H1 (cell line): ENCODE measurements around the gene BCL2L13. TPM values are rescaled to one million over a fixed set of nuclear protein-coding genes. Genes with fewer than 3 reads are reported as not detected.

Experiments
- GTF2F1 ChIP-seq: IDR thresholded peaks from 2 replicates; pipeline ENCODE4 v1.6.1; 2012; ENCODE audit warnings: low read depth, low read length, improper control_type of control experiment, borderline replicate concordance
- KDM4A ChIP-seq: IDR thresholded peaks from one replicate; pipeline ENCODE4 v1.7.1; 2012; ENCODE audit warnings: low read depth, mild to moderate bottlenecking, moderate library complexity, low read length, inconsistent platforms; ENCODE audit not compliant: severe bottlenecking
- KDM5A ChIP-seq: fragments of 200-600 bp; IDR thresholded peaks from 2 replicates; pipeline ENCODE4 v1.7.1; 2012; ENCODE audit warnings: mild to moderate bottlenecking, low read length, inconsistent platforms, mixed read lengths
- PHF8 ChIP-seq: fragments of 200-600 bp; sonication (generic); conservative IDR thresholded peaks from 2 replicates; pipeline ENCODE4 v1.7.1; 2012; ENCODE audit warnings: low read depth, mild to moderate bottlenecking, inconsistent platforms, low read length, moderate library complexity
- POLR2A ChIP-seq, 2 experiments: IDR thresholded peaks; 1 replicate in 1 of 2; 2 replicates in 1 of 2; pipeline ENCODE4 v1.6.1; 2011; ENCODE audit warnings: low read depth in 2 of 2, low read length in 2 of 2, mild to moderate bottlenecking in 2 of 2; ENCODE audit errors: control extremely low read depth in 1 of 2
- POU5F1 ChIP-seq: IDR thresholded peaks from 2 replicates; pipeline ENCODE4 v1.6.1; 2011; ENCODE audit warnings: low read depth, mild to moderate bottlenecking, low read length, moderate library complexity
- RFX5 ChIP-seq: IDR thresholded peaks from 2 replicates; pipeline ENCODE4 v1.6.1; 2011; ENCODE audit warnings: low read depth, low read length, improper control_type of control experiment, borderline replicate concordance
- SIN3A ChIP-seq, 2 experiments: IDR thresholded peaks in 1 of 2; conservative IDR thresholded peaks in 1 of 2; 2 replicates each; pipeline ENCODE4 v1.6.1; 2011 to 2012; ENCODE audit warnings: low read length in 2 of 2, improper control_type of control experiment in 1 of 2, low read depth in 1 of 2, mild to moderate bottlenecking in 1 of 2
- TAF7 ChIP-seq: optimal IDR thresholded peaks from 2 replicates; pipeline ENCODE3; 2011; ENCODE audit warnings: low read depth, mild to moderate bottlenecking, inconsistent platforms, low read length, moderate library complexity, borderline replicate concordance
- polyA plus RNA-seq, 7 experiments: library from polyadenylated mRNA; depleted of rRNA in 3 of 7; stranded (reverse) in 5 of 7; unstranded in 2 of 7; fragments of >200 nt in 5 of 7; fragments of 200-250 nt in 2 of 7; gene quantifications; 1 replicate in 5 of 7; 2 replicates in 1 of 7; 4 replicates in 1 of 7; pipeline versions ENCODE4 v1.2.1 to v1.2.3, GENCODE V29; 2011 to 2013; ENCODE audit warnings: missing spikeins in 2 of 7, mixed read lengths in 2 of 7
- total RNA-seq: library from RNA; stranded (reverse); fragmentation: NEBNext Ultra II Directional; extraction: Animal tissue kit (Norgen Biotek cat#: 25700); gene quantifications from 2 replicates; pipeline ENCODE4 v1.2.1, GENCODE V29; 2021
- TF ChIP-seq, protein P1 (sequence below): IDR thresholded peaks from 2 replicates; pipeline ENCODE4 v1.6.1; 2012; ENCODE audit warnings: inconsistent platforms
- TF ChIP-seq, protein P2 (sequence below): IDR thresholded peaks from 2 replicates; pipeline ENCODE4 v1.6.1; 2012; ENCODE audit warnings: low read length, inconsistent platforms
- TF ChIP-seq, protein P3 (sequence below), 3 experiments: IDR thresholded peaks; 1 replicate in 2 of 3; 2 replicates in 1 of 3; pipeline versions ENCODE4 v1.5.1 to v1.6.1; 2011; ENCODE audit warnings: low read length in 3 of 3, mild to moderate bottlenecking in 3 of 3, inconsistent platforms in 2 of 3, low read depth in 1 of 3, moderate library complexity in 1 of 3; ENCODE audit not compliant: insufficient read depth in 1 of 3; ENCODE audit errors: control extremely low read depth in 1 of 3

The BCL2L13 gene
- total and polyA plus RNA-seq, 2 of the 8 experiments (the other 6 are each of a cell fraction or from before 2014, with no cell fraction given) = 20.7 to 35.0 TPM

DNA sequence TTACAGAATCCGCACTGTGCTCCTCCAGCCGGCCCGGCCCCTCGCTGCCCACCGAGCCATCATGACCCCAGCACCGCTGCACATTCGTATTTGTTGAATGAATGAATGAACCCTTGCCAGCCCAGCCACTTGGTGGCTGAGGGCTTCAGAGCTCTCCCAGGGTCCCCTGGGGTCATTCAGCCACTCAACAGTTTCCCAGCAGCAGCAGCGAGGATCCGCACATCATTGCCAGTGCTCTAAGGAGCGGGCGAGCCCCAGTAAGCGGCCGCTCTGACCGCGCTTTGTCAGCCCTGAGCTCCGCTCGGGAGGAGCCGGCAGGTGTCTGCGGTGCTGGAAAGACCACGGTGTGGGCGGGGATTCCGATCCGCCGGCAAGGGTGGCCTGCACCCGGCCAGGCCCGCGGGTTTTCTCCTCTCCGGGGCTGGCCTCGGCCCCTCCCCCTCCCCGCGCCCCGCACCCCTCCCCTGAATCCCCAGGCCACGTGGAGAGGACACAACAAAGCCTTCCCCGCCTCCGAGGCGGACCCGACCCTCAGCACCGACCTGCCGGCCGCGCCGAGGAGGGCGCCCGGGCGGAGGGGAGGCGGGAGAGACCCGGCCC, 135.1 kb downstream of the BCL2L13 start (continued):
- TF ChIP-seq POU5F1 (no peak), PHF8 (peak; percentile 54; the same call in 1 of the 2 replicates), GTF2F1 (no peak), KDM5A (no peak), RFX5 (no peak), SIN3A (conservative IDR thresholded peaks at IDR 0.05 in 1 of 2, IDR thresholded peaks at IDR 0.05 in 1 of 2; ENCODE audit: low read depth in 1 of 2, low read length in 2 of 2) (peak in 1 of 2 experiments; percentile 66; a peak in 2 of 4 replicates), POLR2A (IDR thresholded peaks at IDR 0.05; ENCODE audit: control extremely low read depth in 1 of 2, low read depth in 2 of 2, low read length in 2 of 2) (peak in 1 of 2 experiments; percentile 82; a peak in 2 of 3 replicates), TAF7 (no peak), KDM4A (peak; percentile 40)
- TF ChIP-seq, protein P1, sequence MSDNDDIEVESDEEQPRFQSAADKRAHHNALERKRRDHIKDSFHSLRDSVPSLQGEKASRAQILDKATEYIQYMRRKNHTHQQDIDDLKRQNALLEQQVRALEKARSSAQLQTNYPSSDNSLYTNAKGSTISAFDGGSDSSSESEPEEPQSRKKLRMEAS = peak; percentile 82
- TF ChIP-seq, protein P2, sequence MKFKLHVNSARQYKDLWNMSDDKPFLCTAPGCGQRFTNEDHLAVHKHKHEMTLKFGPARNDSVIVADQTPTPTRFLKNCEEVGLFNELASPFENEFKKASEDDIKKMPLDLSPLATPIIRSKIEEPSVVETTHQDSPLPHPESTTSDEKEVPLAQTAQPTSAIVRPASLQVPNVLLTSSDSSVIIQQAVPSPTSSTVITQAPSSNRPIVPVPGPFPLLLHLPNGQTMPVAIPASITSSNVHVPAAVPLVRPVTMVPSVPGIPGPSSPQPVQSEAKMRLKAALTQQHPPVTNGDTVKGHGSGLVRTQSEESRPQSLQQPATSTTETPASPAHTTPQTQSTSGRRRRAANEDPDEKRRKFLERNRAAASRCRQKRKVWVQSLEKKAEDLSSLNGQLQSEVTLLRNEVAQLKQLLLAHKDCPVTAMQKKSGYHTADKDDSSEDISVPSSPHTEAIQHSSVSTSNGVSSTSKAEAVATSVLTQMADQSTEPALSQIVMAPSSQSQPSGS = no peak
- TF ChIP-seq, protein P3, sequence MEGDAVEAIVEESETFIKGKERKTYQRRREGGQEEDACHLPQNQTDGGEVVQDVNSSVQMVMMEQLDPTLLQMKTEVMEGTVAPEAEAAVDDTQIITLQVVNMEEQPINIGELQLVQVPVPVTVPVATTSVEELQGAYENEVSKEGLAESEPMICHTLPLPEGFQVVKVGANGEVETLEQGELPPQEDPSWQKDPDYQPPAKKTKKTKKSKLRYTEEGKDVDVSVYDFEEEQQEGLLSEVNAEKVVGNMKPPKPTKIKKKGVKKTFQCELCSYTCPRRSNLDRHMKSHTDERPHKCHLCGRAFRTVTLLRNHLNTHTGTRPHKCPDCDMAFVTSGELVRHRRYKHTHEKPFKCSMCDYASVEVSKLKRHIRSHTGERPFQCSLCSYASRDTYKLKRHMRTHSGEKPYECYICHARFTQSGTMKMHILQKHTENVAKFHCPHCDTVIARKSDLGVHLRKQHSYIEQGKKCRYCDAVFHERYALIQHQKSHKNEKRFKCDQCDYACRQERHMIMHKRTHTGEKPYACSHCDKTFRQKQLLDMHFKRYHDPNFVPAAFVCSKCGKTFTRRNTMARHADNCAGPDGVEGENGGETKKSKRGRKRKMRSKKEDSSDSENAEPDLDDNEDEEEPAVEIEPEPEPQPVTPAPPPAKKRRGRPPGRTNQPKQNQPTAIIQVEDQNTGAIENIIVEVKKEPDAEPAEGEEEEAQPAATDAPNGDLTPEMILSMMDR (IDR thresholded peaks at IDR 0.05; ENCODE audit: control extremely low read depth in 1 of 3, insufficient read depth in 1 of 3, low read depth in 1 of 3, low read length in 3 of 3) = no peak
